HG03135 (cell line): Measurements from ENCODE around the gene TSHZ2.

ENCODE experiments used
- ATAC-seq: cut with Tn5 transposase; IDR thresholded peaks from one replicate; pipeline ENCODE4 v1.9.1; 2021; ENCODE audit warnings: mild to moderate bottlenecking, moderate library complexity; ENCODE audit not compliant: unreplicated experiment

Gene TSHZ2, protein sequence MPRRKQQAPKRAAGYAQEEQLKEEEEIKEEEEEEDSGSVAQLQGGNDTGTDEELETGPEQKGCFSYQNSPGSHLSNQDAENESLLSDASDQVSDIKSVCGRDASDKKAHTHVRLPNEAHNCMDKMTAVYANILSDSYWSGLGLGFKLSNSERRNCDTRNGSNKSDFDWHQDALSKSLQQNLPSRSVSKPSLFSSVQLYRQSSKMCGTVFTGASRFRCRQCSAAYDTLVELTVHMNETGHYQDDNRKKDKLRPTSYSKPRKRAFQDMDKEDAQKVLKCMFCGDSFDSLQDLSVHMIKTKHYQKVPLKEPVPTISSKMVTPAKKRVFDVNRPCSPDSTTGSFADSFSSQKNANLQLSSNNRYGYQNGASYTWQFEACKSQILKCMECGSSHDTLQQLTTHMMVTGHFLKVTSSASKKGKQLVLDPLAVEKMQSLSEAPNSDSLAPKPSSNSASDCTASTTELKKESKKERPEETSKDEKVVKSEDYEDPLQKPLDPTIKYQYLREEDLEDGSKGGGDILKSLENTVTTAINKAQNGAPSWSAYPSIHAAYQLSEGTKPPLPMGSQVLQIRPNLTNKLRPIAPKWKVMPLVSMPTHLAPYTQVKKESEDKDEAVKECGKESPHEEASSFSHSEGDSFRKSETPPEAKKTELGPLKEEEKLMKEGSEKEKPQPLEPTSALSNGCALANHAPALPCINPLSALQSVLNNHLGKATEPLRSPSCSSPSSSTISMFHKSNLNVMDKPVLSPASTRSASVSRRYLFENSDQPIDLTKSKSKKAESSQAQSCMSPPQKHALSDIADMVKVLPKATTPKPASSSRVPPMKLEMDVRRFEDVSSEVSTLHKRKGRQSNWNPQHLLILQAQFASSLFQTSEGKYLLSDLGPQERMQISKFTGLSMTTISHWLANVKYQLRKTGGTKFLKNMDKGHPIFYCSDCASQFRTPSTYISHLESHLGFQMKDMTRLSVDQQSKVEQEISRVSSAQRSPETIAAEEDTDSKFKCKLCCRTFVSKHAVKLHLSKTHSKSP (N-terminal part only)

DNA sequence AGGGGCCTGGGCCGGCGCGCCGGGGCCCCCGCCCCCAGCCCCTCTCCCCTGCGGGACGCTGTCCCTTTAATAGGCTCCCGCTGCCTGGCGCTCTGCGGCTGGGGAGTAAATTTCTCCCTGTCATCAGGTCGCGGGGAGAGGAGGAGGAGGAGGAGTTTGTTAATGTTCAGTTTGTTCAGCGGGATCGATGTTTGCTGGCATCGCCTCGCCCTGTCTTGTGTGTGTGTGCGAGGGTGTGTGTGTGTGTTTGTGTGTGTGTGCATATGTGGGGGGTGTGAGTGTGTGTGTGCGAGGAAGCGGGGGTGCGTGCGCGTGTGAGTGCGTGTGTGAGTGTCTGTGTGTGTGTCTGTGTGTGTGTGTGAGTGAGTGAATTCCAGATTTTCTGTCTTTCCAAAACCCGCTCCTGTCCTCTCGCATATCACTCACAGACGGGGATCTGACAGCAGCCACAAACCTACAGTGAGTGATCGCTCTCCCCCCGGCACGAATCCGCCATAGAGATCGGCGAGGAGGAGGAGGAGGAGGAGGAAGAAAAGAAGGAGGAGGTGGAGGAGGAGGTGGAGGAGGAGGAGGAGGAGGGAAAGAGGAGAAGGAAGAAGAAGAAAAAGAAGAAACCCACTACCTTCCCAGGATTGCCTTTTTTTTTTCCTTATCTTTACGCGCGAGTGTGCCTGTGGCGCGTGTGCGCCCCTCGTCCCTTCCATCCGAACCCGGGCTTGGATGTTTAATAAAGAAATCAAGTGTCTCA is at the start of gene TSHZ2:
Gene TSHZ2, plus strand, starts transcription at position 169 of the 748 bp plus-strand sequence. CDS start 936 bp downstream, outside the sequence.
- ATAC-seq = no peak

- ATAC-seq = no peak
Observed at GRCh38 chr20:52922436-52922835, 49.7 kb upstream of the TSHZ2 start.

GRCh38 chr20:52923123-52923937 is 48.8 kb upstream of the TSHZ2 start:
- no peak for ATAC-seq

GRCh38 chr20:52924411-52925271 is 47.5 kb upstream of the TSHZ2 start:
- ATAC-seq = no peak

DNA sequence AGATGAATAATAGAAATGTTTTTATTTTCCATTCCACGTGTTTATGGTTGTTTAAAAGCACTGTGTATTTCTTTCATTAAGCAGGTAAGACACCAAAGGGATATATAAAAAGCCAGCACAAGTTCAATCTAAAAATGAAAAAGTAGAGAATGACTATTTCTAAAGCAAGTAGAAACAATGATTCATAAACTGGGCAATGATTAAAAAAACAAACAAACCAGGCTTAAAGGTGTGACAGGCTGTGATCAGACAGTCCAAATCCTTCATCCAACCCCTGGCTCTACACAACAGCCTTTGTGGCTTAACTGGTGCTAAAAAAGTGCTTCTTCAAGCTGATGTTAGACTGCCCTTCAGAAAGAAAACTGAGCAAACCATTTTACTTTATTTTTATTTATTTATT is 45.7 kb upstream of the TSHZ2 start:
- ATAC-seq = no peak

DNA sequence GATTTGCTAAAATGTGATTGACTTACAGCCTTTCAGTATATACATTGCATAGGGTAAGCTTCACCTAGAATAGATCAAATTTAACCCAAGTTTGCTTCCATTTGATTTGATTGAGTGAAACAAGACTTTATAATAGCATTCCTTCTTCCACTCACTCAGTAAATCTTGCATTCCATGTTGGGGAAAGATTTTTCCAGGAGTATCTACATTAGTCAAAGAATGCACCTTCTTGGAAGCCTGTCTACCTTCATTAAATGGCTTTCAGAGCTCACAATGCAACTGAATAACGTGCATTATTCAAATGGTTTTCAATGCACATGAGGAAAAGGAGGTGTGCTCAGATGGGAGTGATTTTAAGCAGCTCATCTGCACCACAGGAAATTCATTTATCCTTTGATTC is 38.3 kb upstream of the TSHZ2 start:
- ATAC-seq = no peak

DNA sequence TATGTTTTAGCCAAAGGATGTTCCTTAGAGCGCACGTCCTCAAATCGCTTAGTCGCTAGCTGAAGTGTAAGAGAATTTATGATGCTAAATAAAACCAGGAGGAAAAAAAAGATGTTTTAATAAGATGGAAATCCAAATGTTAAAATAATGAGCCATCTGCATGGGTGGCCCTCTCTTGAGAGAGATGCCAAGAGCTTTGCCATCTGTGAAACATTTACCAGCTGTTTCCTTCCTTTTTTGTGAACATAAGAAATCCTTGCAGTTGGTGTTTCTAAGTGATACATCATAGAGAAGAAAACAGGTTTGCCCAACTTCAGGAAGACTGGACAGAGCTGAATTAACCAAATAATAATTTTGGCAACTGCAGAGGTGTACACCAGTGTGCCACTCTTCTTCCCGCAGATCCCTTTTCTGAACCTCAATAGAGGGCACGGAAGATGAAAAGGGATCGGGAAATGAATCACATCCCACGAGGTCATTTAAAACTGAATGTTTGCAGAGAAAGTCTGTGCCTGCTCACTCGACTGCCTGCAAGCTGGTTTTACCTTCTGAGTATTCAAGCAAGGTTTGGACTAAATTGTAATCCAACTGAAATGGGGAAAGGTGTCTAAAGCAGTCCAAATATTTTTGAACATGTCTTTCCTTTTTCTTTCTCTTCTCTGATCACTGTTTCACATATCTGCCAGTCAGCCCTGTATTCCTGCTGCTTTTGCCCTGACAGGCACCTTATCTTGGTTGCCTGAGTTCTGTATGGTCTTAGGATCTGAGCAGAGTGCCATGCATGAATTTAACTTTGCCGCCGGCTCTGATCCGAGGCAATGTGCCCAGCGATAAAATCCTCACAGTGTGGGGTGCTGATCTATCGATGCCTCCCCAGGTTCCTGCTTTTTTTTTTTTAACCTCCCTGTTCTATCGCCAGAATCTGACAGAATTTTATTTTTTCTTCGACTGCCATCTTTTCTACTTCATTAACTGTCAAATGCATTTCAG is 35.5 kb upstream of the TSHZ2 start:
- no peak for ATAC-seq

DNA sequence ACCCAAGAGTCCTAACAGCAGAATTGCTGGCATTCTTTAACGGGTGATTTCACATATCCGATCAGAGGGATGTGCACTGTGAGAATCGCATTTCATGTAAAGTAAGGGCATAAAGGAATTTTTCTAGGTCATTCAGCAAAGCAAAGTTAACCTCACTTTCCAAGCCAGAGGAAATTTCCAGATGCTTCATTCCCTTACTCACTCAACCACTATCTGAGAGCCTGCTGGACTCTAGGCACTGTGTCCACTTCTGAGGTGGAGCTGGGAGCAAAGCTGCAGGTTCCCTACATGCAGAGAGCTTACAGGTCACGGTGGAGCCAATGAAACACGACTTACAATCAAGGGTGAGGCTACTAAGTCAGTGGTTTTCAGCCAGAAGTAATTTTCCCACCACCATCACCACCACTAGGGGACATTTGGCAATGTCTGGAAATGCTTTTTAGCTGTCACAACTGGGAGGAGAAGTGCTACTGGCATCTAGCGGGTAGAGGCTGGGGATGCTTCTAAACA is 34.5 kb upstream of the TSHZ2 start:
- ATAC-seq = no peak

DNA sequence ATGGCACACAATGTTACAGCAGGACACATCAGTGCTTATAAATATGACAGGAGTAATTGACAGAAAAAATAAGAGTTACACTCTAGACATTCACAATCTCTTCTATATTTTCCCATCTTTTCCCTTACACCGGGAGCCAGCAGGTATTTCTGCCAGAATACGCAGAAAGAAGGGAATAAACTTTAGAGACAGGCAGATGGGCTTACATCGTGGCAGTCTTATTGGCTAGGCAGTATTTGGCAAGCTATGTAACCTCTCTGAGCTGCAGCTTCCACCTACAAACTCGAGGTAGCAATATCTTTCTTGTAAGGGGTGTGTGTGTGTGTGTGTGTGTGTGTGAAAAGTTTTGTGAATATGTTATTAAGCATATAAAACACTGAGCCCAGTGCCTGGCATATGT is 33.0 kb upstream of the TSHZ2 start:
- ATAC-seq = no peak

DNA sequence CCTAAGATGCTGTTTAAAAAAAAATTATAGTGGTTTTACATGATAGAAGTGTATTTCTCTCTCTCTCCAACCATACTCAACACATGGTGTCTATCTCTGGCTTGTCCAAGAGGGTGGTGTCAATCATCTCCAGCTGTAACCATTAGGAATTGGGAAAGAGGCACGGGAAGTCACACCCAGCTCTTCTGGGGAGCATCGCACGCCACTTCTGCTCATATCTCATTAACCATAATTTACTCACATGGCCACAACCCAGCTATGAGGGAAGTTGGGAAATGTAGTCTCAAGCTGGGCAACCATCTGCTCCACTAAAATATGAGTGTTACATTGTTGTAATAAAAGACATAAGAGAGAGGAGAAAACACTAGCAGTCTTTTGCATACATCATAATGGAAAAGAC is 30.4 kb upstream of the TSHZ2 start:
- no peak for ATAC-seq

DNA sequence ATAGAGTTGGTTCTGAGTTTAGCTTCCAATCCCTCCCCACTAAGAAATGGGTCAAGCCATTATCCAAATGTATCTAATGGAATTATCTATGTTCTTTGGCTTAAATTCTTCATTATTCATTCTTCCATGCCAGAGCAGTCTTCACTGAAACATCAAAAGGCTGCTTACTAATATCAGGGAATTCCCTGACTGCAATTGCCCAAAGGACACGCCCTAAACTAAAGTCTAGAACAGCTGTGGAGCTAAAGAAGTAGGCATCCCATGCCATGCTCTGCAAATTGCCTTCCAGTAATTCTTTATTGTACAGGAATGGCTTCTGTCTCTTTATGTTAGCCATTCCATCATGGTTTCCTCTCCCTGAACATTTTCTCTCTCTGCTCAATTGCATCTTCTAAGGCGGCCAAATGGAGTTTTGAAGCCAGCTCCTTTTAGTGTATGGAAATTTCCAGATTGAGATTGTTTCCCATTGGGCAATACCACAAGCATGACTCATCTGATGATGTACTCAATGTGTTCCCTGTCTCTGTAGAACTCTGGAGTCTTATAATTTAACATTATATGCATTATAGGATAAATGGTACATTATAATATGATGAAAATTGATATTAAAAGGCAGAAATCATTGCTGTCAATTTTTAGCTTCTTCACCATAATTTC is 28.8 kb upstream of the TSHZ2 start:
- no peak for ATAC-seq

- ATAC-seq = no peak
Observed at GRCh38 chr20:52945268-52945667, 26.9 kb upstream of the TSHZ2 start.

- ATAC-seq = no peak
Observed at GRCh38 chr20:52945862-52946522, 26.2 kb upstream of the TSHZ2 start.

- ATAC-seq = no peak
Observed at GRCh38 chr20:52948491-52948890, 23.7 kb upstream of the TSHZ2 start.

- no peak for ATAC-seq
Observed at GRCh38 chr20:52953020-52953419, 19.1 kb upstream of the TSHZ2 start.

- no peak for ATAC-seq
Observed at GRCh38 chr20:52954849-52955248, 17.3 kb upstream of the TSHZ2 start.

DNA sequence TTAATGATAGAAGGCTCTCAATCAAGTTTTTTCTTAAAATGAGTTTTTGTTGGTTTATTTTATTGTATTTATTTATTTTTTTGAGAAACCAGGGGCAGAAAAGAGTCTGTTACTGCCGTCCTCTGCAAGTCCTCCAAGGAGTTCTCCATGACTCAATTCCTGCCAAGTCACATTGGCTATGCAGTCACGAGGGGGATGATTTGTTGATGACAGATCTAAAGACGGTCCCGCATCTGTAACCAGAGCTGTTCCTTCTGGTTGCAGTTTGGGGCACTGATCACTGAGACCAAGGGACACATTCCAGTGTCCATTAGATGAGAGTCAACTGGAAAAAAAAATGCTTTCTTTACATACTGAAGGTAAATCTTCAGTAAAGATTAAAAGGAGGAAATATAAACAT is 13.9 kb upstream of the TSHZ2 start:
- no peak for ATAC-seq
